ENCODE results near the gene EHHADH.

Gene EHHADH

GRCh38 chr3:185263423-185263822 lies 9.6 kb upstream of the EHHADH start:
- no peak overlapping the region for H3K4me3 ChIP-seq (ENCODE audit: low read depth, low read length)
- H3K4me1 ChIP-seq (ENCODE audit: control insufficient read depth, insufficient read depth, low read length): no peaks in the 10 kb centered on the region
- H3K9me3 ChIP-seq (ENCODE audit: control insufficient read depth, insufficient read depth, low read depth, low read length): no peaks in the 10 kb centered on the region
- POLR2A ChIA-PET: no interaction called here
- no peaks in the 10 kb centered on the region for H3K36me3 ChIP-seq (ENCODE audit: control insufficient read depth in 2 of 2, insufficient read depth in 1 of 2, low read length in 2 of 2)
- CTCF ChIA-PET: no interaction called here
- H3K27ac ChIP-seq (ENCODE audit: extremely low read depth, low read depth, low read length): no peak overlapping the region
- TF ChIP-seq MZF1 (tag by site-specific recombination; IDR thresholded peaks at IDR 0.05; ENCODE audit: borderline replicate concordance) (no peak), ZNF223 (tag by site-specific recombination; IDR thresholded peaks at IDR 0.05) (no peak), ZNF132 (tag by site-specific recombination; IDR thresholded peaks at IDR 0.05; ENCODE audit: borderline replicate concordance) (no peak), ZNF561 (tag by site-specific recombination; IDR thresholded peaks at IDR 0.05; ENCODE audit: borderline replicate concordance) (no peak), ZNF23 (tag by site-specific recombination; IDR thresholded peaks at IDR 0.05; ENCODE audit: borderline replicate concordance) (no peak), ZNF660 (tag by site-specific recombination; IDR thresholded peaks at IDR 0.05) (no peak), ZBTB1 (tag by site-specific recombination; IDR thresholded peaks at IDR 0.05) (no peak), ZFP3 (tag by site-specific recombination; IDR thresholded peaks at IDR 0.05; ENCODE audit: low read depth) (no peak)

- Histone ChIP-seq H3K4me1 (ENCODE audit: control insufficient read depth, insufficient read depth, low read length) (no peaks in the 10 kb centered on the region), H3K36me3 (ENCODE audit: control insufficient read depth in 2 of 2, insufficient read depth in 1 of 2, low read length in 2 of 2) (no peaks in the 10 kb centered on the region), H3K27ac (ENCODE audit: extremely low read depth, low read depth, low read length) (no peak overlapping the region), H3K4me3 (ENCODE audit: low read depth, low read length) (no peak overlapping the region), H3K9me3 (ENCODE audit: control insufficient read depth, insufficient read depth, low read depth, low read length) (no peaks in the 10 kb centered on the region)
- ChIA-PET CTCF (interaction anchor here (0.9 to 1.1 kb wide), 2 partner anchors 13 to 14 kb away, joined by 3 to 5 read pairs; no protein-coding TSS in a partner anchor), POLR2A (no interaction called here)
- TF ChIP-seq ZNF19 (tag by site-specific recombination; IDR thresholded peaks at IDR 0.05; ENCODE audit: low read depth) (no peak), SETDB1 (IDR thresholded peaks at IDR 0.05; ENCODE audit: insufficient read length, low read length) (peak; percentile 87), ZNF132 (tag by site-specific recombination; IDR thresholded peaks at IDR 0.05; ENCODE audit: borderline replicate concordance) (no peak), ZNF280D (tag by site-specific recombination; IDR thresholded peaks at IDR 0.05) (no peak)
Measured at GRCh38 chr3:185257334-185257733, 3.5 kb upstream of the EHHADH start.

- Histone ChIP-seq H3K4me3 (ENCODE audit: low read depth, low read length) (no peak overlapping the region), H3K27ac (ENCODE audit: extremely low read depth, low read depth, low read length) (no peak overlapping the region), H3K9me3 (ENCODE audit: control insufficient read depth, insufficient read depth, low read depth, low read length) (no peaks in the 10 kb centered on the region), H3K36me3 (ENCODE audit: control insufficient read depth in 2 of 2, insufficient read depth in 1 of 2, low read length in 2 of 2) (no peaks in the 10 kb centered on the region), H3K4me1 (ENCODE audit: control insufficient read depth, insufficient read depth, low read length) (no peaks in the 10 kb centered on the region)
- ChIA-PET POLR2A (no interaction called here), CTCF (interaction anchor here (1.0 kb wide), 1 partner anchor 25 kb away, joined by 5 read pairs; no protein-coding TSS in a partner anchor)
- TF ChIP-seq SCRT2 (tag by site-specific recombination; IDR thresholded peaks at IDR 0.05) (no peak), ZNF518A (tag by site-specific recombination; conservative IDR thresholded peaks at IDR 0.05; ENCODE audit: low read depth) (no peak), ZNF274 (IDR thresholded peaks at IDR 0.05; ENCODE audit: low read length) (no peak), ZNF274 (tag by site-specific recombination; IDR thresholded peaks at IDR 0.05; ENCODE audit: borderline replicate concordance) (no peak), PRDM6 (tag by site-specific recombination; IDR thresholded peaks at IDR 0.05) (no peak), ZNF184 (tag by site-specific recombination; IDR thresholded peaks at IDR 0.05) (no peak), KLF10 (tag by site-specific recombination; IDR thresholded peaks at IDR 0.05) (no peak), ZNF398 (tag by site-specific recombination; IDR thresholded peaks at IDR 0.05) (no peak)
Measured at GRCh38 chr3:185254799-185255198, 950 bp upstream of the EHHADH start.
